Uterus (tissue), 4 donors: ENCODE results near the gene NR2F1-AS1. TPM values are rescaled to one million over a fixed set of nuclear protein-coding genes. Genes with fewer than 3 reads are reported as not detected.

Source experiments
- DNase-seq, 2 donors: peaks; one replicate each; pipeline ENCODE4 v3.0.0-alpha.2; 2019 to 2020
- H3K27ac ChIP-seq, 2 donors: fragments of 200-600 bp; sonication (generic); 1 replicate in 1 of 2; 2 replicates in 1 of 2; pipeline ENCODE4 v1.5.1; 2016 to 2018
- H3K27me3 ChIP-seq, 2 donors: fragments of 200-600 bp; sonication (generic); one replicate each; pipeline ENCODE4 v1.5.1; 2018 to 2019; ENCODE audit warnings: control low read depth in 1 of 2
- H3K36me3 ChIP-seq, 2 donors: fragments of 200-600 bp; sonication (generic); one replicate each; pipeline ENCODE4 v1.5.1; 2019; ENCODE audit warnings: control low read depth in 1 of 2
- H3K4me1 ChIP-seq, 2 donors: fragments of 200-600 bp; sonication (generic); one replicate each; pipeline ENCODE4 v1.5.1; 2018 to 2019; ENCODE audit warnings: control low read depth in 1 of 2
- H3K4me3 ChIP-seq, 2 donors: fragments of 200-600 bp; sonication (generic); 1 replicate in 1 of 2; 2 replicates in 1 of 2; pipeline ENCODE4 v1.5.1; 2018 to 2019; ENCODE audit warnings: mild to moderate bottlenecking in 1 of 2
- H3K9me3 ChIP-seq, 2 donors: fragments of 200-600 bp; sonication (generic); one replicate each; pipeline ENCODE4 v1.5.1; 2019; ENCODE audit warnings: control low read depth in 1 of 2
- POLR2A ChIP-seq, 2 donors: fragments of 450-650 bp; IDR thresholded peaks; one replicate each; pipeline ENCODE4 v1.6.1; 2016; ENCODE audit warnings: antibody characterized with exemption in 2 of 2, mild to moderate bottlenecking in 1 of 2, moderate library complexity in 1 of 2
- intact Hi-C: fragments of 100-400 bp; cut with DNase I; formaldehyde crosslinking; loops from one replicate; pipeline ENCODE4 v1.15.1; 2023; ENCODE audit warnings: low total_unique reads
- total RNA-seq, 4 donors: library from RNA; depleted of rRNA in 3 of 4; stranded (reverse); fragments of >200 nt in 3 of 4; gene quantifications; one replicate each; pipeline versions ENCODE4 v1.1.0 to v1.2.4, GENCODE V29; 2014 to 2023
- TF ChIP-seq, protein P1 (sequence below), 4 experiments: fragments of 200-600 bp in 2 of 4; fragments of 450-650 bp in 2 of 4; sonication (generic) in 2 of 4; IDR thresholded peaks; one replicate each; pipeline ENCODE4 v1.5.1; 2016 to 2019; ENCODE audit warnings: antibody characterized with exemption in 4 of 4, mild to moderate bottlenecking in 2 of 4, moderate library complexity in 1 of 4
- donor health status: DM: yes; HTN: yes; CAD: no.

NR2F1-AS1 gene
- total RNA-seq = 10 to 100 TPM in 3 of 4 donors, 1 to 10 TPM in 1; 4.4 to 46.1 (median 19.9) TPM

DNA sequence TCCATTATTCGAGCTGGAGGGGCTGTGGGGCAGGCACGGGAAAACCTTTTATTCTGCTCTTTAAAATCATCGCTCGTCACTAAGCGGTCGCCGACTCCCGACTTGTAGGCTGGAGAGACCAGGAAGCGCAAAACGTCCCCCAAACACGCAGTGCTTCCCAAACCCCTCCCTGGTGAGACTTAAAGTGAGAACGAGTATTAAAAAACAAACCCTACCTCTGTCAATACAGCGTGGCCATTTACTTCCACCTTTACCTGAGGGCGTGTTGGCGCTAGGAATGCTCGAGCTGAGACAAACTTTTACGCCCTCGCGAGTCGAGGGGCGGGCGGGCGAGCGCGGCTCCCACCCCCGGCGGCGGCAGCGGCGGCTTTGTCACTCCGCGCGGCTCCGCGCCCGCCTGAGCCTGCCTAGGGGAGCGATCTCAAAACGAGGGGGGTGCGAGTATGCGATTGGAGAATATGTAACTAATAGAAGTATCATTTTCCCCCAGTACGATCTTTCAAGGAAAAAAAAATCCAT lies at the start of gene NR2F1-AS1:
NR2F1-AS1 (minus strand) TSS at position 293 of the 519 bp plus-strand sequence.
- no peaks in the 10 kb centered on the region for H3K36me3 ChIP-seq
- H3K4me1 ChIP-seq = no peaks in the 10 kb centered on the region
- no peak for DNase-seq
- peak within 1 kb of the TSS; percentile 61 to 73 for H3K4me3 ChIP-seq
- H3K27me3 ChIP-seq = peaks cover 0 to 3% of the 10 kb centered on the region in 2 donors
- intact Hi-C loops = no loop called here
- peak within 1 kb of the TSS; percentile 90 to 92 for H3K27ac ChIP-seq
- TF ChIP-seq, protein P1, sequence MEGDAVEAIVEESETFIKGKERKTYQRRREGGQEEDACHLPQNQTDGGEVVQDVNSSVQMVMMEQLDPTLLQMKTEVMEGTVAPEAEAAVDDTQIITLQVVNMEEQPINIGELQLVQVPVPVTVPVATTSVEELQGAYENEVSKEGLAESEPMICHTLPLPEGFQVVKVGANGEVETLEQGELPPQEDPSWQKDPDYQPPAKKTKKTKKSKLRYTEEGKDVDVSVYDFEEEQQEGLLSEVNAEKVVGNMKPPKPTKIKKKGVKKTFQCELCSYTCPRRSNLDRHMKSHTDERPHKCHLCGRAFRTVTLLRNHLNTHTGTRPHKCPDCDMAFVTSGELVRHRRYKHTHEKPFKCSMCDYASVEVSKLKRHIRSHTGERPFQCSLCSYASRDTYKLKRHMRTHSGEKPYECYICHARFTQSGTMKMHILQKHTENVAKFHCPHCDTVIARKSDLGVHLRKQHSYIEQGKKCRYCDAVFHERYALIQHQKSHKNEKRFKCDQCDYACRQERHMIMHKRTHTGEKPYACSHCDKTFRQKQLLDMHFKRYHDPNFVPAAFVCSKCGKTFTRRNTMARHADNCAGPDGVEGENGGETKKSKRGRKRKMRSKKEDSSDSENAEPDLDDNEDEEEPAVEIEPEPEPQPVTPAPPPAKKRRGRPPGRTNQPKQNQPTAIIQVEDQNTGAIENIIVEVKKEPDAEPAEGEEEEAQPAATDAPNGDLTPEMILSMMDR (IDR thresholded peaks at IDR 0.05) = no peak
- TF ChIP-seq POLR2A (IDR thresholded peaks at IDR 0.05) = no peak
- no peaks in the 10 kb centered on the region for H3K9me3 ChIP-seq

DNA sequence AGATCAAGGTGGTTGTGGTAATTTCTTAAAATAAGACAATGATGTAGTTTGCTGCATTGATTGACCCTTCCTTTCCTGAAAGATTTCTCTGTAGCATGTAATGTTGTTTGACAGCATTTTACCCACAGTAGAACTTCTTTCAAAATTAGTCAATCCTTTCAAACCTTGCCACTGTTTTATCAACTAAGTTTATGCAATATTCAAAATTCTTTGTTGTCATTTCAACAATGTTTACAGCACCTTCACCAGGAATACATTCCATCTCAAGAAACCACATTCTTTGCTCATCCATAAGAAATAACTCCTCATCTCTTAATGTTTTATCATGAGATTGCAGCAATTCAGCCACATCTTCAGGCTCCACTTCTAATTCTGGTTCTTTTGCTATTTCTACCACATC lies 45.8 kb upstream of the NR2F1-AS1 start:
- H3K27me3 ChIP-seq = no peaks in the 10 kb centered on the region
- H3K4me1 ChIP-seq = no peaks in the 10 kb centered on the region
- no peak overlapping the region for H3K27ac ChIP-seq
- H3K4me3 ChIP-seq = no peak overlapping the region
- no peak for DNase-seq
- H3K36me3 ChIP-seq = no peaks in the 10 kb centered on the region
- intact Hi-C loops = no loop called here
- H3K9me3 ChIP-seq = no peaks in the 10 kb centered on the region
- TF ChIP-seq POLR2A (IDR thresholded peaks at IDR 0.05) = no peak
- TF ChIP-seq, protein P1 (IDR thresholded peaks at IDR 0.05) = no peak

DNA sequence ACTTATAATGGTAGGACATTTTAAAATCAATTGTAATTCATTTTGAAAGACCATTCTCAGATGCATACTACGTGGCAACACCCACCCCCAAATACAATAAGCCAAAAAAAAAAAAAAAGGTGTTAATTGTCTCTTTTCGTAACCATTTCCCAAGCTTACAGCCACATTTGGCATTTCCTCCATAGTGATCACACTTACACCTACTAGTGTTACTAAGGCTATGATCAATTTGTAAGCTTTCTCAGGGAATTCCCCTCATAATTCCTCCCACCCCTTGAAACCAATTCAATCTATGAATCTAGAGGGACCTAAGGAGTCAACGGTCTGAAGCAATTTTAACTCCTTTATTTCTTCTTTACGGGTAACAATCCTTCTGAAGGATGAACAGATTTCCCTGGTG lies 42.1 kb upstream of the NR2F1-AS1 start:
- no peak overlapping the region for H3K27ac ChIP-seq
- no peak for DNase-seq
- intact Hi-C loops = no loop called here
- H3K4me1 ChIP-seq = no peaks in the 10 kb centered on the region
- no peak for TF ChIP-seq POLR2A (IDR thresholded peaks at IDR 0.05)
- TF ChIP-seq, protein P1 (IDR thresholded peaks at IDR 0.05) = no peak
- no peaks in the 10 kb centered on the region for H3K9me3 ChIP-seq
- no peaks in the 10 kb centered on the region for H3K27me3 ChIP-seq
- H3K36me3 ChIP-seq = no peaks in the 10 kb centered on the region
- no peak overlapping the region for H3K4me3 ChIP-seq

DNA sequence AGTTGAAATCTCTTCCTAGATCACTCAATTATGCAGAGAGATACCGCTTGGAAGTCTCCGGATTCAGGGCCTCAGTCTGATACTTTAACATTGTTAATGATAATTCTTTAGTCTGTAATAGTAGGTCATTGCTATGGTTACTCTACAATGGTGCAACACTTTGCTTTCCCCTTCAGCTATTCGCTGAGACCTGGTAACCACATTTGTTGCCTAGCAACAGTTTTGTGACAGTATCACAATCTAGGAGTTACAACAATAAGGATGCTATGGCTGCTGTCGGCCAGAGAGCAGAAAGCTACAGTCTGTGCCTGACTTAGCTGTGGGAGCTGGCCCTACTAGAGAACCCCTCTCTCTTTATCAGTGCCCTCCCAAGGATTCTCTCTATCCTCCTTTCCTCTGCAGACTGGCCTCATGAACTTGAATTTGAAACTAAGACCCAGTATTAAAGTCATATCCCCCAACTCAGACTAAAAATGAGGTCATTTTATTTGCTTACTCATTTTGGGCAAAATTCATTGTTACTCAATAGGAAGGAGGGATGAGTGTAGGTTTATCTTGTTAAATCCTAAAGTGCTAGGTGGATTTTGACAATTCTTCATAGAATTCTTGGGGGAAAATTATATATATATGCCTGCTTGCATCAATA lies 41.3 kb upstream of the NR2F1-AS1 start:
- Histone ChIP-seq H3K4me3 (no peak overlapping the region), H3K9me3 (no peaks in the 10 kb centered on the region), H3K27ac (peak overlapping the region in 1 of 2 donors; percentile 90)

DNA sequence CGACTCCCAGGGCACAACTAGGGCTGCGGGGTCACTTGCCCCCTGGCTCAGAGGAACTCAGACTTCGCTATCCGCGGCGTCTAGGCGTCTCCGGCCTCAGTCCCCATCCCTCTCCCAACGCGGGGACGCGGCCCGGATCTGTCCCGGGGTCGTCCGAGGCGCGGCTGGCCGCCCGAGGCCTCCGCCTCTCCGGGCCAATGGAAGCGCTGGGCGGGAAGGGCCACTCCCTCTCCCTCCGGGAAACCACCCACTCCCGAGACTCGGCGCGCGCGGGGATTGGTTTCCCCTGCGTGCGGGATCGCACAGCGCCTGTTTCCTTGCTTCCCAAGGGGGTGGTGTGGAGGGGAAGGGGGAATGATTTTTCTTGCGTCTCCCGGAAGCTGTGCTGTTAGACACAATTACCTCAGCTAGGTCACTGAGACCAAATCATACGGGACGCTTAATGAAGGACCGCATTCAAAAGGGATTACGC lies 40.3 kb upstream of the NR2F1-AS1 start:
- intact Hi-C loops = no loop called here
- H3K27me3 ChIP-seq = no peaks in the 10 kb centered on the region
- TF ChIP-seq, protein P1 (IDR thresholded peaks at IDR 0.05) = peak in 1 of 4 experiments; percentile 8
- no peak for TF ChIP-seq POLR2A (IDR thresholded peaks at IDR 0.05)
- DNase-seq = peak; percentile 77 to 85
- H3K4me1 ChIP-seq = no peaks in the 10 kb centered on the region
- peak overlapping the region; percentile 58 to 90 for H3K27ac ChIP-seq
- no peaks in the 10 kb centered on the region for H3K9me3 ChIP-seq
- H3K4me3 ChIP-seq = peak overlapping the region; percentile 53
- no peaks in the 10 kb centered on the region for H3K36me3 ChIP-seq

More for the DNA sequence above, 41.3 kb upstream of the NR2F1-AS1 start:
- H3K27me3 ChIP-seq = no peaks in the 10 kb centered on the region
- DNase-seq = peak in 1 of 2 donors; percentile 30
- TF ChIP-seq, protein P1 (IDR thresholded peaks at IDR 0.05) = no peak
- no peak for TF ChIP-seq POLR2A (IDR thresholded peaks at IDR 0.05)
- H3K4me1 ChIP-seq = no peaks in the 10 kb centered on the region
- H3K36me3 ChIP-seq = no peaks in the 10 kb centered on the region
- intact Hi-C loops = no loop called here
